Colonic mucosa (tissue), 4 donors: Measurements from ENCODE around the gene IFFO2. TPM values are rescaled to one million over a fixed set of nuclear protein-coding genes. Genes with fewer than 3 reads are reported as not detected.

Experiments used
- DNase-seq: peaks from one replicate; pipeline ENCODE4 v3.0.0-alpha.2; 2020
- H3K27ac ChIP-seq: fragments of 200-600 bp; one replicate; pipeline ENCODE4 v1.8.0; 2021
- H3K27me3 ChIP-seq: fragments of 200-600 bp; one replicate; pipeline ENCODE4 v1.8.0; 2021
- H3K36me3 ChIP-seq: fragments of 200-600 bp; one replicate; pipeline ENCODE4 v1.8.0; 2021
- H3K4me1 ChIP-seq: fragments of 200-600 bp; one replicate; pipeline ENCODE4 v1.8.0; 2021; ENCODE audit warnings: mild to moderate bottlenecking
- H3K4me3 ChIP-seq: fragments of 200-600 bp; one replicate; pipeline ENCODE4 v1.8.0; 2021
- H3K9ac ChIP-seq, 2 donors: one replicate each; pipeline ENCODE4 v1.7.0; 2013; ENCODE audit warnings: control low read depth in 2 of 2, low read depth in 2 of 2, low read length in 2 of 2
- H3K9me3 ChIP-seq: fragments of 200-600 bp; one replicate; pipeline ENCODE4 v1.8.0; 2021
- intact Hi-C: fragments of 100-400 bp; cut with DNase I; formaldehyde crosslinking; loops from one replicate; pipeline ENCODE4 v1.14.1; 2022
- total RNA-seq, 2 donors: library from RNA; stranded (reverse); fragmentation: NEBNext Ultra II Directional in 1 of 2; extraction: Animal tissue kit (Norgen Biotek cat#: 25700) in 1 of 2; gene quantifications; one replicate each; pipeline ENCODE4 v1.2.1, GENCODE V29; 2021
- TF ChIP-seq, protein P1 (sequence below): fragments of 200-600 bp; IDR thresholded peaks from one replicate; pipeline ENCODE4 v1.8.0; 2022; ENCODE audit warnings: antibody characterized with exemption, mild to moderate bottlenecking
- donor health status: healthy.
- donor health status: DM: no; HTN: no; CAD: no.
- donor health status: DM: no; HTN: no; CAD: no.

IFFO2 gene
- 10 to 100 TPM in 1 of 2 donors, 1 to 10 TPM in 1; 5.6 to 14.0 TPM for total RNA-seq

- peak; percentile 99 for DNase-seq
- peak within 1 kb of the TSS; percentile 44 for H3K27ac ChIP-seq
- intact Hi-C loops, result loop anchor here (5.0 kb wide), 2 partner anchors 39 to 56 kb away; no protein-coding TSS in a partner anchor
- peak within 1 kb of the TSS; percentile 72 for H3K4me3 ChIP-seq
- no peaks in the 10 kb centered on the region for H3K9me3 ChIP-seq
- H3K36me3 ChIP-seq, result no peaks in the 10 kb centered on the region
- H3K27me3 ChIP-seq, result no peaks in the 10 kb centered on the region
- peaks cover 19% of the 10 kb centered on the region for H3K4me1 ChIP-seq
- TF ChIP-seq, protein P1, sequence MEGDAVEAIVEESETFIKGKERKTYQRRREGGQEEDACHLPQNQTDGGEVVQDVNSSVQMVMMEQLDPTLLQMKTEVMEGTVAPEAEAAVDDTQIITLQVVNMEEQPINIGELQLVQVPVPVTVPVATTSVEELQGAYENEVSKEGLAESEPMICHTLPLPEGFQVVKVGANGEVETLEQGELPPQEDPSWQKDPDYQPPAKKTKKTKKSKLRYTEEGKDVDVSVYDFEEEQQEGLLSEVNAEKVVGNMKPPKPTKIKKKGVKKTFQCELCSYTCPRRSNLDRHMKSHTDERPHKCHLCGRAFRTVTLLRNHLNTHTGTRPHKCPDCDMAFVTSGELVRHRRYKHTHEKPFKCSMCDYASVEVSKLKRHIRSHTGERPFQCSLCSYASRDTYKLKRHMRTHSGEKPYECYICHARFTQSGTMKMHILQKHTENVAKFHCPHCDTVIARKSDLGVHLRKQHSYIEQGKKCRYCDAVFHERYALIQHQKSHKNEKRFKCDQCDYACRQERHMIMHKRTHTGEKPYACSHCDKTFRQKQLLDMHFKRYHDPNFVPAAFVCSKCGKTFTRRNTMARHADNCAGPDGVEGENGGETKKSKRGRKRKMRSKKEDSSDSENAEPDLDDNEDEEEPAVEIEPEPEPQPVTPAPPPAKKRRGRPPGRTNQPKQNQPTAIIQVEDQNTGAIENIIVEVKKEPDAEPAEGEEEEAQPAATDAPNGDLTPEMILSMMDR, result no peak
- H3K9ac ChIP-seq, result peak within 1 kb of the TSS; percentile 70 to 89
Observed at GRCh38 chr1:18956193-18957135, at the start of gene IFFO2. IFFO2 (minus strand) TSS chr1:18956676; CDS start chr1:18956332, 344 bp downstream.

DNA sequence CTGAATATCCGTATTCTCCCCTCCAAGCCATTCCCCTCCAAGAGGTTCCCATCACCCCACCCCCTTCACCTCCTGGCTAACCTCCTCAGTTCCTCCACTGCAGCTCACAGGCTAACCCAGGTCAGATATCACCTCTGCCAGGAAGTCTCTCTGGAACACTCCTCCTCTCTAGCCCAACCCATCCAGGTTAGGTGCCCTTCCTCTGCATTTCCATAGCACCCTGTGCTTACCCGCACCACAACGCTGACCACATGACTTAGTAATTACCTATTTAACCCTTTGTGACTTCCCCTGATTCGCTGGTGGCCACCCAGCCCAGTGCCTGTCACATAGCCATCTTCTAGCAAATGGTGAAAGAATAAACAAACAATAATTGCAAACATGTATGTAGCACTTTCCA lies 49.5 kb upstream of the IFFO2 start:
- intact Hi-C loops, result no loop called here
- TF ChIP-seq, protein P1, result no peak
- peaks cover 15% of the 10 kb centered on the region for H3K4me1 ChIP-seq
- no peak overlapping the region for H3K9ac ChIP-seq
- H3K4me3 ChIP-seq, result no peak overlapping the region
- H3K27me3 ChIP-seq, result no peaks in the 10 kb centered on the region
- H3K36me3 ChIP-seq, result no peaks in the 10 kb centered on the region
- no peak overlapping the region for H3K27ac ChIP-seq
- no peaks in the 10 kb centered on the region for H3K9me3 ChIP-seq
- peak; percentile 37 for DNase-seq

GRCh38 chr1:19003371-19004290 lies 47.2 kb upstream of the IFFO2 start:
- TF ChIP-seq, protein P1, result no peak
- intact Hi-C loops, result no loop called here
- H3K4me3 ChIP-seq, result no peak overlapping the region
- H3K9me3 ChIP-seq, result no peaks in the 10 kb centered on the region
- H3K27ac ChIP-seq, result no peak overlapping the region
- DNase-seq, result no peak
- no peaks in the 10 kb centered on the region for H3K36me3 ChIP-seq
- peaks cover 5% of the 10 kb centered on the region for H3K4me1 ChIP-seq
- H3K9ac ChIP-seq, result no peak overlapping the region
- no peaks in the 10 kb centered on the region for H3K27me3 ChIP-seq

DNA sequence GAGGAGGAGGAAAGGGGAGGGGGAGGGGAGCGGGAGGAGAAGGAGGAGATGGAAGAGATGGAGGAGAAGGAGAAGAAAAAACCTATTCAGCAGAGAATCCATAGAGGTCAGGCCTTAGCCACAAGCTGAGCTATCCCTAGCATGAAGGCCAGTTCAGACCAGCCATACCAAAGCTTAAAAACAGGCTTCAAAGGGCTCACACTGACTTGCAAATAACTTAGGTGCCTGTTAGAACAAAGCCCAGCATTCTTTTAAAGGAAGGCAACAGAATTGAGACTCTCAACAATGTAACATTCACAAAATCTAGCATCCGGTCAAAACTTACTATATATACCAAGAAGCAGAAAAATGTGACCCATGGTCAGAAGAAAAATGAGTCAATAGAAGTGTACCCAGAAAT lies 43.6 kb upstream of the IFFO2 start:
- Histone ChIP-seq H3K27ac (no peak overlapping the region), H3K36me3 (no peaks in the 10 kb centered on the region), H3K4me3 (no peak overlapping the region), H3K9me3 (no peaks in the 10 kb centered on the region), H3K4me1 (no peaks in the 10 kb centered on the region), H3K9ac (no peak overlapping the region), H3K27me3 (no peaks in the 10 kb centered on the region)
- TF ChIP-seq, protein P1, result no peak
- no peak for DNase-seq
- intact Hi-C loops, result no loop called here

DNA sequence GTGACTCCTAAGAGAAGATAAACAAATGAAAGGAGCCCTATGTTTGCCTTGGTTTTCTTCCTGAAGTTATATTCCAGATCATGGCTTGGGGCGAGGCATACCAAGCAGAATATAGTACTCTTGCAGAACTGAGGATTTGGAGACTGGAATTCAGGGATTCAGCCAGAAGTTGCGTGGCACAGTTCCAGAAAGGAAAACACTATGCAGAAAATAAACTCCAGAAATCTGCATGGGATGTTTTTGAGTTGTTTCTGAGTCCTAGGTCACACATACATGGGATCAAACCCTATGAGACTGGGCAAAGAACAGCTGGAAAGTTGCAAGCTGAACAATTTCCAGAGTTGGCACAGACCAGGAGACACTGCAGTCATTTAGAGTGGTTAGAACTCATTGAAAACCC lies 42.9 kb upstream of the IFFO2 start:
- no peaks in the 10 kb centered on the region for H3K36me3 ChIP-seq
- H3K27ac ChIP-seq, result no peak overlapping the region
- H3K4me1 ChIP-seq, result no peaks in the 10 kb centered on the region
- no peaks in the 10 kb centered on the region for H3K27me3 ChIP-seq
- intact Hi-C loops, result no loop called here
- H3K4me3 ChIP-seq, result no peak overlapping the region
- DNase-seq, result no peak
- no peaks in the 10 kb centered on the region for H3K9me3 ChIP-seq
- TF ChIP-seq, protein P1, result no peak
- H3K9ac ChIP-seq, result no peak overlapping the region
